MM.1S (cell line): ENCODE results near the gene TSPAN5.

Source experiments
- DNase-seq: peaks from one replicate; pipeline ENCODE4 v3.0.0-alpha.2; 2015
- H2AFZ ChIP-seq: fragments of 300-600 bp; sonication (generic); 2 replicates; pipeline ENCODE4 v1.6.0; 2016; ENCODE audit warnings: antibody characterized with exemption, low read length
- H3F3A ChIP-seq: fragments of 300-600 bp; sonication (generic); 2 replicates; pipeline ENCODE4 v1.6.1; 2016; ENCODE audit warnings: mild to moderate bottlenecking, antibody characterized with exemption, low read length, moderate library complexity, mixed read lengths; ENCODE audit not compliant: insufficient read depth
- H3K27ac ChIP-seq: fragments of 300-600 bp; sonication (generic); 2 replicates; pipeline ENCODE4 v1.5.1; 2016; ENCODE audit warnings: mild to moderate bottlenecking, low read length
- H3K27me3 ChIP-seq: fragments of 300-600 bp; sonication (generic); replicated peaks from 2 replicates; pipeline ENCODE4 v1.6.0; 2016; ENCODE audit warnings: low read length; ENCODE audit not compliant: insufficient read depth
- H3K36me3 ChIP-seq: fragments of 300-600 bp; sonication (generic); replicated peaks from 2 replicates; pipeline ENCODE4 v1.6.1; 2016; ENCODE audit warnings: mild to moderate bottlenecking, low read length, mixed read lengths; ENCODE audit not compliant: insufficient read depth
- H3K4me1 ChIP-seq: fragments of 300-600 bp; sonication (generic); 2 replicates; pipeline ENCODE4 v1.6.1; 2016; ENCODE audit warnings: low read length, mixed read lengths
- H3K4me2 ChIP-seq: fragments of 300-600 bp; sonication (generic); 2 replicates; pipeline ENCODE4 v1.6.0; 2016; ENCODE audit warnings: low read depth, low read length
- H3K4me3 ChIP-seq: fragments of 300-600 bp; sonication (generic); 2 replicates; pipeline ENCODE4 v1.5.1; 2016; ENCODE audit warnings: low read length, mixed read lengths
- H3K79me2 ChIP-seq: fragments of 300-600 bp; sonication (generic); 2 replicates; pipeline ENCODE4 v1.6.1; 2016; ENCODE audit warnings: mixed run types, low read length, mixed read lengths
- H3K9ac ChIP-seq: fragments of 300-600 bp; sonication (generic); 2 replicates; pipeline ENCODE4 v1.6.1; 2016; ENCODE audit warnings: low read length, mixed read lengths
- H3K9me2 ChIP-seq: fragments of 300-600 bp; sonication (generic); replicated peaks from 2 replicates; pipeline ENCODE4 v1.6.1; 2016; ENCODE audit warnings: mild to moderate bottlenecking, low read length, mixed read lengths; ENCODE audit not compliant: insufficient read depth
- H3K9me3 ChIP-seq: fragments of 300-600 bp; sonication (generic); replicated peaks from 2 replicates; pipeline ENCODE4 v1.6.1; 2016; ENCODE audit warnings: mild to moderate bottlenecking, low read length, mixed read lengths; ENCODE audit not compliant: insufficient read depth
- H4K20me1 ChIP-seq: fragments of 300-600 bp; sonication (generic); 2 replicates; pipeline ENCODE4 v1.6.1; 2016; ENCODE audit warnings: mild to moderate bottlenecking, low read length, moderate library complexity, mixed read lengths; ENCODE audit not compliant: insufficient read depth
- CTCF ChIP-seq: fragments of 300-600 bp; sonication (generic); IDR thresholded peaks from 2 replicates; pipeline ENCODE4 v1.5.1; 2016; ENCODE audit warnings: antibody characterized with exemption, low read length, mixed read lengths
- EZH2 ChIP-seq: fragments of 300-600 bp; sonication (generic); optimal IDR thresholded peaks from 2 replicates; pipeline ENCODE3; 2017; ENCODE audit warnings: low read depth, mild to moderate bottlenecking, antibody characterized with exemption, low read length, mixed read lengths
- EZH2phosphoT487 ChIP-seq: fragments of 300-600 bp; sonication (generic); IDR thresholded peaks from 2 replicates; pipeline ENCODE4 v1.6.1; 2018; ENCODE audit warnings: antibody characterized with exemption, low read length

TSPAN5 gene

GRCh38 chr4:98473046-98473445 is 185.4 kb downstream of the TSPAN5 start:
- H3K4me2 ChIP-seq = no peak overlapping the region

GRCh38 chr4:98470831-98471230 is 187.6 kb downstream of the TSPAN5 start:
- DNase-seq = no peak
- no peak overlapping the region for H3K9ac ChIP-seq
- no peak overlapping the region for H3K4me3 ChIP-seq
- no peak overlapping the region for H3K27ac ChIP-seq
- no peaks in the 10 kb centered on the region for H3K79me2 ChIP-seq
- no peak overlapping the region for H2AFZ ChIP-seq
- H3K4me1 ChIP-seq = no peaks in the 10 kb centered on the region
- no peaks in the 10 kb centered on the region for H3K9me2 ChIP-seq
- H3K36me3 ChIP-seq = no peaks in the 10 kb centered on the region
- H4K20me1 ChIP-seq = no peaks in the 10 kb centered on the region
- no peaks in the 10 kb centered on the region for H3F3A ChIP-seq
- H3K27me3 ChIP-seq = no peaks in the 10 kb centered on the region
- no peak overlapping the region for H3K4me2 ChIP-seq
- TF ChIP-seq EZH2 = no peak
- no peak for TF ChIP-seq EZH2phosphoT487
- TF ChIP-seq CTCF = no peak
- H3K9me3 ChIP-seq = no peaks in the 10 kb centered on the region

More at GRCh38 chr4:98473046-98473445, 185.4 kb downstream of the TSPAN5 start:
- Histone ChIP-seq H3K4me3 (no peak overlapping the region), H3K9ac (no peak overlapping the region), H3K27ac (no peak overlapping the region), H3F3A (no peaks in the 10 kb centered on the region), H3K9me3 (no peaks in the 10 kb centered on the region), H3K79me2 (no peaks in the 10 kb centered on the region), H3K36me3 (no peaks in the 10 kb centered on the region), H2AFZ (no peak overlapping the region), H3K27me3 (no peaks in the 10 kb centered on the region), H4K20me1 (no peaks in the 10 kb centered on the region), H3K4me1 (no peaks in the 10 kb centered on the region), H3K9me2 (no peaks in the 10 kb centered on the region)
- TF ChIP-seq CTCF = no peak
- no peak for TF ChIP-seq EZH2
- no peak for TF ChIP-seq EZH2phosphoT487
- no peak for DNase-seq

- no peak overlapping the region for H3K27ac ChIP-seq
- no peaks in the 10 kb centered on the region for H3K9me3 ChIP-seq
- H3K9ac ChIP-seq = no peak overlapping the region
- H3K4me2 ChIP-seq = no peak overlapping the region
- no peaks in the 10 kb centered on the region for H3K4me1 ChIP-seq
- H4K20me1 ChIP-seq = no peaks in the 10 kb centered on the region
- H3K4me3 ChIP-seq = no peak overlapping the region
- DNase-seq = no peak
- no peaks in the 10 kb centered on the region for H3K36me3 ChIP-seq
- no peaks in the 10 kb centered on the region for H3K9me2 ChIP-seq
- H3F3A ChIP-seq = no peaks in the 10 kb centered on the region
- TF ChIP-seq CTCF (no peak), EZH2phosphoT487 (no peak), EZH2 (no peak)
- H3K79me2 ChIP-seq = no peaks in the 10 kb centered on the region
- H2AFZ ChIP-seq = no peak overlapping the region
- no peaks in the 10 kb centered on the region for H3K27me3 ChIP-seq
Observed at GRCh38 chr4:98470366-98470765, 188.0 kb downstream of the TSPAN5 start.

GRCh38 chr4:98469771-98470170 is 188.6 kb downstream of the TSPAN5 start:
- H3F3A ChIP-seq = no peaks in the 10 kb centered on the region
- no peaks in the 10 kb centered on the region for H3K36me3 ChIP-seq
- no peak overlapping the region for H3K9ac ChIP-seq
- no peaks in the 10 kb centered on the region for H3K9me2 ChIP-seq
- no peaks in the 10 kb centered on the region for H3K27me3 ChIP-seq
- TF ChIP-seq EZH2phosphoT487 (no peak), CTCF (no peak), EZH2 (no peak)
- H3K4me1 ChIP-seq = no peaks in the 10 kb centered on the region
- no peak overlapping the region for H3K4me2 ChIP-seq
- no peak overlapping the region for H2AFZ ChIP-seq
- H3K4me3 ChIP-seq = no peak overlapping the region
- no peaks in the 10 kb centered on the region for H4K20me1 ChIP-seq
- no peaks in the 10 kb centered on the region for H3K79me2 ChIP-seq
- no peaks in the 10 kb centered on the region for H3K9me3 ChIP-seq
- no peak overlapping the region for H3K27ac ChIP-seq
- DNase-seq = no peak
